Activated B cell treated with CpG ODN at 0.5 μM for 24 hours (primary cell): ENCODE data around the gene NAV3. TPM values are rescaled to one million over a fixed set of nuclear protein-coding genes. Genes with fewer than 3 reads are reported as not detected.
"Not testable (repeated sequence)": the region's sequence is repeated elsewhere in the genome, so short reads cannot be mapped to it uniquely, and the experiment has no call there.

Experiments used
- ATAC-seq: fragments of 200-7000 bp; cut with Tn5 transposase; one replicate; pipeline ENCODE4 v1.10.0; 2021; ENCODE audit warnings: low read depth, mild to moderate bottlenecking, moderate library complexity
- CTCF ChIA-PET: fragments of 350-600 bp; sonication (Branson Sonifier 250); formaldehyde crosslinking; loops from one replicate; lab custom pipeline; 2021; ENCODE audit warnings: antibody characterized with exemption; lab: Charles Lee
- POLR2A ChIA-PET: fragments of 350-600 bp; sonication (Branson Sonifier 250); formaldehyde crosslinking; loops from one replicate; lab custom pipeline; 2021; ENCODE audit warnings: antibody characterized with exemption; lab: Charles Lee
- DNase-seq: peaks from one replicate; pipeline ENCODE4 v3.0.0; 2022
- H3K27ac Mint-ChIP-seq: one replicate; pipeline ENCODE4 v1.8.0; 2020; ENCODE audit warnings: mixed read lengths
- H3K27me3 Mint-ChIP-seq: one replicate; pipeline ENCODE4 v1.8.0; 2021; ENCODE audit warnings: mixed read lengths
- H3K36me3 Mint-ChIP-seq: one replicate; pipeline ENCODE4 v1.8.0; 2021; ENCODE audit warnings: low read depth, mixed read lengths
- H3K4me1 Mint-ChIP-seq: one replicate; pipeline ENCODE4 v1.8.0; 2021; ENCODE audit warnings: mixed read lengths
- H3K4me3 Mint-ChIP-seq: one replicate; pipeline ENCODE4 v1.8.0; 2020; ENCODE audit warnings: mild to moderate bottlenecking, mixed read lengths
- H3K9me3 Mint-ChIP-seq: one replicate; pipeline ENCODE4 v1.8.0; 2020; ENCODE audit warnings: mixed read lengths
- CTCF ChIP-seq: fragments of 200-600 bp; IDR thresholded peaks from one replicate; pipeline ENCODE4 v1.8.0; 2022; ENCODE audit warnings: antibody characterized with exemption, mild to moderate bottlenecking
- intact Hi-C: fragments of 100-400 bp; cut with micrococcal nuclease; formaldehyde crosslinking; loops from one replicate; pipeline ENCODE4 v1.15.1; 2024
- total RNA-seq: library from RNA; stranded (reverse); gene quantifications from 2 replicates; pipeline ENCODE4 v1.2.3, GENCODE V29; 2022

The NAV3 gene
- total RNA-seq, 1 donor from 2014 or later, result not detected

- no peaks in the 10 kb centered on the region for H3K4me1 Mint-ChIP-seq
- ChIA-PET CTCF (no interaction called here), POLR2A (no interaction called here)
- no peak overlapping the region for H3K27ac Mint-ChIP-seq
- ATAC-seq (no peak), DNase-seq (no peak)
- intact Hi-C loops, result no loop called here
- H3K9me3 Mint-ChIP-seq, result no peaks in the 10 kb centered on the region
- H3K27me3 Mint-ChIP-seq, result no peaks in the 10 kb centered on the region
- TF ChIP-seq CTCF, result no peak
- no peaks in the 10 kb centered on the region for H3K36me3 Mint-ChIP-seq
- H3K4me3 Mint-ChIP-seq, result no peak overlapping the region
Observed at GRCh38 chr12:78244916-78245507, 414.3 kb downstream of the NAV3 start.

GRCh38 chr12:78248321-78248720 is 417.6 kb downstream of the NAV3 start:
- H3K27ac Mint-ChIP-seq, result no peak overlapping the region
- DNase-seq (no peak), ATAC-seq (no peak)
- intact Hi-C loops, result no loop called here
- no peak for TF ChIP-seq CTCF
- H3K4me1 Mint-ChIP-seq, result no peaks in the 10 kb centered on the region
- H3K4me3 Mint-ChIP-seq, result no peak overlapping the region
- no peaks in the 10 kb centered on the region for H3K27me3 Mint-ChIP-seq
- ChIA-PET POLR2A (no interaction called here), CTCF (no interaction called here)
- no peaks in the 10 kb centered on the region for H3K9me3 Mint-ChIP-seq
- H3K36me3 Mint-ChIP-seq, result no peaks in the 10 kb centered on the region

GRCh38 chr12:78249578-78249977 is 418.9 kb downstream of the NAV3 start:
- ATAC-seq (no peak), DNase-seq (no peak)
- CTCF ChIA-PET, result no interaction called here
- Mint-ChIP-seq H3K36me3 (no peaks in the 10 kb centered on the region), H3K27me3 (no peaks in the 10 kb centered on the region), H3K4me3 (no peak overlapping the region), H3K4me1 (no peaks in the 10 kb centered on the region), H3K27ac (no peak overlapping the region), H3K9me3 (peaks cover 2% of the 10 kb centered on the region)
- TF ChIP-seq CTCF, result no peak
- POLR2A ChIA-PET, result no interaction called here
- intact Hi-C loops, result no loop called here

- H3K27ac Mint-ChIP-seq, intact Hi-C loops, H3K4me1 Mint-ChIP-seq, H3K36me3 Mint-ChIP-seq, ATAC-seq, POLR2A ChIA-PET, H3K27me3 Mint-ChIP-seq, DNase-seq, H3K9me3 Mint-ChIP-seq, H3K4me3 Mint-ChIP-seq, CTCF ChIA-PET: not testable (repeated sequence)
Observed at GRCh38 chr12:78257662-78258061, 427.0 kb downstream of the NAV3 start.

- Mint-ChIP-seq H3K27ac (no peak overlapping the region), H3K4me3 (no peak overlapping the region), H3K27me3 (no peaks in the 10 kb centered on the region), H3K4me1 (no peaks in the 10 kb centered on the region), H3K36me3 (no peaks in the 10 kb centered on the region), H3K9me3 (no peaks in the 10 kb centered on the region)
- ChIA-PET CTCF (no interaction called here), POLR2A (no interaction called here)
- no peak for TF ChIP-seq CTCF
- ATAC-seq (no peak), DNase-seq (no peak)
- intact Hi-C loops, result no loop called here
Observed at GRCh38 chr12:78260976-78261375, 430.3 kb downstream of the NAV3 start.

GRCh38 chr12:78261901-78262300 is 431.2 kb downstream of the NAV3 start:
- ATAC-seq (no peak), DNase-seq (no peak)
- Mint-ChIP-seq H3K4me1 (no peaks in the 10 kb centered on the region), H3K9me3 (no peaks in the 10 kb centered on the region), H3K27me3 (no peaks in the 10 kb centered on the region), H3K27ac (no peak overlapping the region), H3K4me3 (no peak overlapping the region), H3K36me3 (no peaks in the 10 kb centered on the region)
- POLR2A ChIA-PET, result no interaction called here
- TF ChIP-seq CTCF, result no peak
- CTCF ChIA-PET, result no interaction called here
- intact Hi-C loops, result no loop called here
